ENCODE results near the gene NPHS1. TPM values are rescaled to one million over a fixed set of nuclear protein-coding genes. Genes with fewer than 3 reads are reported as not detected.

Gene NPHS1
- total and polyA plus RNA-seq, 2 experiments from 2014 or later, result 0.30 to 0.76 TPM

DNA sequence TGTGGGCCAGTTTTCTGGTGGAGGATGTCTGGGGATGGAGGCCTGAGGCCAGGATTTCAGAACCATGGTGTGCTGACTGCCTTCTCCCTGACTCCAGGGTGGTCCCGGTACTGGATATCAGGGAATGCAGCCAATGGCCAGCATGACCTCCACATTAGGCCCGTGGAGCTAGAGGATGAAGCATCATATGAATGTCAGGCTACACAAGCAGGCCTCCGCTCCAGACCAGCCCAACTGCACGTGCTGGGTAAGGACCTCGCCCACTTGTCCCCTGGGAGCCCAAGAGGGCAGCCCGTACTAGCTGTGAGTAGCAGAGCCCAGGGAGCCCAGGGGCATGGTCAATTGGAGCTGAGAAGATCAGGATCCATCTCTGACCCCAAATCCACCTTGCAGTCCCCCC lies 6.0 kb upstream of the NPHS1 start:
- 85% methylated on average over 6 of the region's 6 CpGs for WGBS (ENCODE audit: low lambda C conversion rate, missing lambda C conversion rate)
- Histone ChIP-seq H3K4me1 (ENCODE audit: insufficient read depth) (peaks cover 7% of the 10 kb centered on the region), H3K79me2 (no peaks in the 10 kb centered on the region), H3K4me3 (no peak overlapping the region), H4K20me1 (ENCODE audit: insufficient read depth, poor library complexity, severe bottlenecking) (no peaks in the 10 kb centered on the region), H3K9me2 (replicated peaks; ENCODE audit: insufficient read depth) (no peaks in the 10 kb centered on the region), H3K27ac (no peak overlapping the region), H3K9me3 (ENCODE audit: low read depth) (no peaks in the 10 kb centered on the region), H3K4me2 (no peak overlapping the region), H3K36me3 (replicated peaks; ENCODE audit: insufficient read depth, low read depth) (no peaks in the 10 kb centered on the region), H2AFZ (no peak overlapping the region), H3K27me3 (peaks cover 71% of the 10 kb centered on the region)
- TF ChIP-seq, protein P1, sequence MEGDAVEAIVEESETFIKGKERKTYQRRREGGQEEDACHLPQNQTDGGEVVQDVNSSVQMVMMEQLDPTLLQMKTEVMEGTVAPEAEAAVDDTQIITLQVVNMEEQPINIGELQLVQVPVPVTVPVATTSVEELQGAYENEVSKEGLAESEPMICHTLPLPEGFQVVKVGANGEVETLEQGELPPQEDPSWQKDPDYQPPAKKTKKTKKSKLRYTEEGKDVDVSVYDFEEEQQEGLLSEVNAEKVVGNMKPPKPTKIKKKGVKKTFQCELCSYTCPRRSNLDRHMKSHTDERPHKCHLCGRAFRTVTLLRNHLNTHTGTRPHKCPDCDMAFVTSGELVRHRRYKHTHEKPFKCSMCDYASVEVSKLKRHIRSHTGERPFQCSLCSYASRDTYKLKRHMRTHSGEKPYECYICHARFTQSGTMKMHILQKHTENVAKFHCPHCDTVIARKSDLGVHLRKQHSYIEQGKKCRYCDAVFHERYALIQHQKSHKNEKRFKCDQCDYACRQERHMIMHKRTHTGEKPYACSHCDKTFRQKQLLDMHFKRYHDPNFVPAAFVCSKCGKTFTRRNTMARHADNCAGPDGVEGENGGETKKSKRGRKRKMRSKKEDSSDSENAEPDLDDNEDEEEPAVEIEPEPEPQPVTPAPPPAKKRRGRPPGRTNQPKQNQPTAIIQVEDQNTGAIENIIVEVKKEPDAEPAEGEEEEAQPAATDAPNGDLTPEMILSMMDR (IDR thresholded peaks at IDR 0.05; ENCODE audit: poor library complexity), result no peak
- peak; percentile 2 for DNase-seq (ENCODE audit: low spot score)

DNA sequence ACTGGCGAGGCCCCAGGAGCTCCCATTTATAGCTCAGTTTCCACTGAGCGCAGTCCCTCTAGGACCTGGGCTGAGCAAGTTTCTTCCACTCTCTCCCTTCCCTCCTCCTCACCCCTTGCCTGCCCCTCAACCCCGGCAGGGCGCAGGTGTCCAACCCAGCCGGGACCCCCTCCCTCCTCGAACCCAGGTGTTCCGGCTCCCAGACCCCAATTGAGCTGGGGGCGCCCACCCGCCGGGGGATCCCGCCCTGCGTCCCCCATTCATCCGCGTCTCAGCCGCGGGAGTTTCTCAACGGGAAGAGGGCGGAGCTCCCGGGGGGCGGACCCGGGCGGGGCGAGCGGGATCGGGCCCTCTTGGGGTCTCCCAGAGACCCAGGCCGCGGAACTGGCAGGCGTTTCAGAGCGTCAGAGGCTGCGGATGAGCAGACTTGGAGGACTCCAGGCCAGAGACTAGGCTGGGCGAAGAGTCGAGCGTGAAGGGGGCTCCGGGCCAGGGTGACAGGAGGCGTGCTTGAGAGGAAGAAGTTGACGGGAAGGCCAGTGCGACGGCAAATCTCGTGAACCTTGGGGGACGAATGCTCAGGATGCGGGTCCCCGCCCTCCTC lies 4.3 kb upstream of the NPHS1 start, which contains the start of gene KIRREL2:
Gene KIRREL2 (plus strand): TSS at position 366 of the 604 bp plus-strand sequence. CDS start 209 bp downstream, at position 575.
- Histone ChIP-seq H4K20me1 (ENCODE audit: insufficient read depth, poor library complexity, severe bottlenecking) (no peaks in the 10 kb centered on the region), H3K9me2 (replicated peaks; ENCODE audit: insufficient read depth) (no peaks in the 10 kb centered on the region), H3K27ac (no peak within 1 kb of the TSS), H3K9me3 (ENCODE audit: low read depth) (no peaks in the 10 kb centered on the region), H3K27me3 (peaks cover 72% of the 10 kb centered on the region), H3K4me2 (peak within 1 kb of the TSS; percentile 97), H2AFZ (peak within 1 kb of the TSS; percentile 65), H3K79me2 (no peaks in the 10 kb centered on the region), H3K36me3 (replicated peaks; ENCODE audit: insufficient read depth, low read depth) (no peaks in the 10 kb centered on the region), H3K4me1 (ENCODE audit: insufficient read depth) (peaks cover 7% of the 10 kb centered on the region), H3K4me3 (peak within 1 kb of the TSS; percentile 63)
- WGBS (ENCODE audit: low lambda C conversion rate, missing lambda C conversion rate), result 4% methylated on average over 19 of the region's 42 CpGs
- no peak for TF ChIP-seq EZH2phosphoT487 (IDR thresholded peaks at IDR 0.05; ENCODE audit: low read depth, severe bottlenecking, unreplicated experiment)
- TF ChIP-seq EZH2 (IDR thresholded peaks at IDR 0.05; ENCODE audit: borderline replicate concordance), result peak; percentile 65
- DNase-seq (ENCODE audit: low spot score), result peak; percentile 21

DNA sequence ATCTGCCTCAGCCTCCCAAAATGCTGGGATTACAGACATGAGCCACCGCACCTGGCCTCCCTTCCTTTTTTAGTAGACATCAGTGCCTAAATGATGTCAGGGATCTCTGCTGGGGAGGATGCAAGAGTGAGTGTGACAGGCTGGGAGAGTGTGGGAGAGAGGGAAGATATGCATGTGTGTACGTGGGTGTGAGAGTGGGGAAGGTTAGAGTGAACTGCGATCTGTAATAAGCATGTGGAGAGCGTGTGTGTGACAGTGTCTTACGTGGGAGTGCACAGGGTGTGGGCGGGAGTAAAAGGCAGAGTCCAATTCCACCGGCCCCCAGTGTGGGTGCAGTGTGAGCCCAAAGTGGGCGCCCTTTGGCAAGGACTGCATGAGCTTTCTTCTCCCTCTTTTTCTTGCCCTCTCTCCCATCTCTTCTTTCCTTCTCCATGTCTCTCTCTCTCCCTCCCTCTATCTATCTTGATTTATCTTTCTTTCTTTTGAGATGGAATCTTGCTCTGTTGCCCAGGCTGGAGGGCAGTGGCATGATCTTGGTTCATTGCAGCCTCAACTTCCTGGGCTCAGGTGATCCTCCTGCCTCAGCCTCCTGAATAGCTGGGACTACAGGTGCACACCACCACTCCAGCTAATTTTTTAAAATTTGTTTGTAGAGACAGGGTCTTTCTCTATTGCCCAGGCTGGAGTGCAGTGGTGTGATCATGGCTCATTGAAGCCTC lies 893 bp upstream of the NPHS1 start:
- peaks cover 7% of the 10 kb centered on the region for H3K4me1 ChIP-seq (ENCODE audit: insufficient read depth)
- TF ChIP-seq EZH2phosphoT487 (IDR thresholded peaks at IDR 0.05; ENCODE audit: low read depth, severe bottlenecking, unreplicated experiment) (no peak), EZH2 (IDR thresholded peaks at IDR 0.05; ENCODE audit: borderline replicate concordance) (no peak)
- TF ChIP-seq, protein P1 (IDR thresholded peaks at IDR 0.05; ENCODE audit: poor library complexity), result no peak
- H3K9me3 ChIP-seq (ENCODE audit: low read depth), result no peaks in the 10 kb centered on the region
- no peak overlapping the region for H3K4me2 ChIP-seq
- no peak overlapping the region for H3K27ac ChIP-seq
- no peaks in the 10 kb centered on the region for H4K20me1 ChIP-seq (ENCODE audit: insufficient read depth, poor library complexity, severe bottlenecking)
- WGBS (ENCODE audit: low lambda C conversion rate, missing lambda C conversion rate), result 77% methylated on average over 8 of the region's 8 CpGs
- no peaks in the 10 kb centered on the region for H3K79me2 ChIP-seq
- H2AFZ ChIP-seq, result no peak overlapping the region
- no peak for DNase-seq (ENCODE audit: low spot score)
- H3K4me3 ChIP-seq, result no peak overlapping the region
- no peaks in the 10 kb centered on the region for H3K36me3 ChIP-seq (replicated peaks; ENCODE audit: insufficient read depth, low read depth)
- H3K27me3 ChIP-seq, result peaks cover 50% of the 10 kb centered on the region
- H3K9me2 ChIP-seq (replicated peaks; ENCODE audit: insufficient read depth), result no peaks in the 10 kb centered on the region
